Loucy (cell line): ENCODE measurements around the gene PARP8.

Experiments
- H2AFZ ChIP-seq: fragments of 200-600 bp; sonication (generic); 2 replicates; pipeline ENCODE4 v1.6.0; 2016; ENCODE audit warnings: antibody characterized with exemption, mild to moderate bottlenecking, low read length, moderate library complexity
- H3F3A ChIP-seq: fragments of 200-600 bp; 2 replicates; pipeline ENCODE4 v1.6.0; 2016; ENCODE audit warnings: antibody characterized with exemption, low read depth, mild to moderate bottlenecking
- H3K27me3 ChIP-seq: fragments of 200-600 bp; sonication (generic); 2 replicates; pipeline ENCODE4 v1.6.1; 2014; ENCODE audit warnings: low read length, mild to moderate bottlenecking; ENCODE audit not compliant: insufficient read depth, poor library complexity, severe bottlenecking
- H3K36me3 ChIP-seq: fragments of 200-600 bp; sonication (generic); 2 replicates; pipeline ENCODE4 v1.6.1; 2016; ENCODE audit warnings: low read length; ENCODE audit not compliant: insufficient read depth
- H3K4me1 ChIP-seq: fragments of 200-600 bp; sonication (generic); 2 replicates; pipeline ENCODE4 v1.5.1; 2014; ENCODE audit warnings: low read length, mild to moderate bottlenecking; ENCODE audit not compliant: insufficient read depth, poor library complexity, severe bottlenecking
- H3K4me2 ChIP-seq: fragments of 200-600 bp; sonication (generic); 2 replicates; pipeline ENCODE4 v1.6.0; 2014; ENCODE audit warnings: antibody characterized with exemption, low read length, low read depth, mild to moderate bottlenecking; ENCODE audit not compliant: poor library complexity, severe bottlenecking
- H3K4me3 ChIP-seq: fragments of 200-600 bp; sonication (generic); 2 replicates; pipeline ENCODE4 v1.5.1; 2014; ENCODE audit warnings: low read length, mild to moderate bottlenecking, mixed read lengths; ENCODE audit not compliant: poor library complexity, severe bottlenecking
- H3K79me2 ChIP-seq: fragments of 200-600 bp; sonication (generic); 2 replicates; pipeline ENCODE4 v1.6.1; 2014; ENCODE audit warnings: low read length; ENCODE audit not compliant: insufficient read depth
- H3K9ac ChIP-seq: fragments of 200-600 bp; sonication (generic); 2 replicates; pipeline ENCODE4 v1.6.0; 2014; ENCODE audit warnings: mild to moderate bottlenecking, low read depth, low read length, moderate library complexity; ENCODE audit not compliant: poor library complexity, severe bottlenecking
- H3K9me2 ChIP-seq: fragments of 200-600 bp; sonication (generic); replicated peaks from 2 replicates; pipeline ENCODE4 v1.6.1; 2016; ENCODE audit warnings: low read depth, low read length, mixed read lengths
- H3K9me3 ChIP-seq: fragments of 200-600 bp; sonication (generic); 2 replicates; pipeline ENCODE4 v1.6.1; 2014; ENCODE audit warnings: mild to moderate bottlenecking, antibody characterized with exemption, low read length, low read depth; ENCODE audit not compliant: insufficient read depth
- H4K20me1 ChIP-seq: fragments of 200-600 bp; sonication (generic); 2 replicates; pipeline ENCODE4 v1.6.0; 2014; ENCODE audit warnings: antibody characterized with exemption, low read length, mild to moderate bottlenecking; ENCODE audit not compliant: insufficient read depth, poor library complexity, severe bottlenecking
- EZH2phosphoT487 ChIP-seq: fragments of 200-600 bp; IDR thresholded peaks from 2 replicates; pipeline ENCODE4 v1.6.1; 2018; ENCODE audit warnings: antibody characterized with exemption, mild to moderate bottlenecking, moderate library complexity, borderline replicate concordance
- TF ChIP-seq, protein P1 (sequence below): fragments of 200-600 bp; sonication (generic); conservative IDR thresholded peaks from 2 replicates; pipeline ENCODE4 v1.5.1; 2014; ENCODE audit warnings: mild to moderate bottlenecking, antibody characterized with exemption, low read length

Gene PARP8

DNA sequence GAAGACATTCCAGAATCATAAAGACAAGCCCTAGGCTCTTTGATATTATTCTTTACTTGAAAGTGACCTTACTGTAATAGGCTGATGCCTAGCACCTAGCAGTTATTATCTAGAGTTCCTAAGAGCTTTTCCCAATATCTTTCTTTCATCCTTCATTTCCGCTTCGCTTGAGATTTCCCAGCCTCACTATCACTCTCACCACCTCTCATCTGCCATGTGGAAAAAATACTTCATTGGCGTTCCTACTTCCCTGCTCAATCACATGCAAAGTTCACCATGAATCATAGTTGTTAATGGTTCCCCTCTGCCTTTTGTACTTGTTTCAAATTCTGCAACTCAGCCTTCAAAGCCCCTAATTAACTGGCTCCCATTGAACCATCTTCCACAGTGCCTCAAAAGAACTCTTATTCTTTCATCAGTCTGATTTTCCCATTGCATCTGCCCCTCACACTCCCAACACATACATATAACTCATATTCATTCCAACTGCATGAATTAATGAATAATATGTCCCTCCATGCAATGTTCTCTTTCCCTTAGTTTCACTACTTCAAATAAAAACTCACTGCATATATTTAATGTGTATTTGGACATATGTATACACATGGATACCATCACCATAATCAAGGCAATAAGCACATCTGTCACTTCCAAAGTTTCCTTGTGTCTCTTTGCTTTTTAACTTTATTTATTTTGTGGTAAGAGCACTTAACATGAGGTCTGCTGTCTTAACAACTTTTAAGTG lies 221.6 kb downstream of the PARP8 start:
- H2AFZ ChIP-seq, result no peak overlapping the region
- no peak overlapping the region for H3K4me3 ChIP-seq
- no peaks in the 10 kb centered on the region for H3F3A ChIP-seq
- H3K27me3 ChIP-seq, result no peaks in the 10 kb centered on the region
- TF ChIP-seq, protein P1, sequence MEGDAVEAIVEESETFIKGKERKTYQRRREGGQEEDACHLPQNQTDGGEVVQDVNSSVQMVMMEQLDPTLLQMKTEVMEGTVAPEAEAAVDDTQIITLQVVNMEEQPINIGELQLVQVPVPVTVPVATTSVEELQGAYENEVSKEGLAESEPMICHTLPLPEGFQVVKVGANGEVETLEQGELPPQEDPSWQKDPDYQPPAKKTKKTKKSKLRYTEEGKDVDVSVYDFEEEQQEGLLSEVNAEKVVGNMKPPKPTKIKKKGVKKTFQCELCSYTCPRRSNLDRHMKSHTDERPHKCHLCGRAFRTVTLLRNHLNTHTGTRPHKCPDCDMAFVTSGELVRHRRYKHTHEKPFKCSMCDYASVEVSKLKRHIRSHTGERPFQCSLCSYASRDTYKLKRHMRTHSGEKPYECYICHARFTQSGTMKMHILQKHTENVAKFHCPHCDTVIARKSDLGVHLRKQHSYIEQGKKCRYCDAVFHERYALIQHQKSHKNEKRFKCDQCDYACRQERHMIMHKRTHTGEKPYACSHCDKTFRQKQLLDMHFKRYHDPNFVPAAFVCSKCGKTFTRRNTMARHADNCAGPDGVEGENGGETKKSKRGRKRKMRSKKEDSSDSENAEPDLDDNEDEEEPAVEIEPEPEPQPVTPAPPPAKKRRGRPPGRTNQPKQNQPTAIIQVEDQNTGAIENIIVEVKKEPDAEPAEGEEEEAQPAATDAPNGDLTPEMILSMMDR, result no peak
- TF ChIP-seq EZH2phosphoT487, result no peak
- H3K9me2 ChIP-seq, result no peaks in the 10 kb centered on the region
- no peaks in the 10 kb centered on the region for H3K79me2 ChIP-seq
- no peaks in the 10 kb centered on the region for H3K4me1 ChIP-seq
- no peaks in the 10 kb centered on the region for H4K20me1 ChIP-seq
- no peak overlapping the region for H3K4me2 ChIP-seq
- no peak overlapping the region for H3K9ac ChIP-seq
- no peaks in the 10 kb centered on the region for H3K9me3 ChIP-seq
- no peaks in the 10 kb centered on the region for H3K36me3 ChIP-seq

DNA sequence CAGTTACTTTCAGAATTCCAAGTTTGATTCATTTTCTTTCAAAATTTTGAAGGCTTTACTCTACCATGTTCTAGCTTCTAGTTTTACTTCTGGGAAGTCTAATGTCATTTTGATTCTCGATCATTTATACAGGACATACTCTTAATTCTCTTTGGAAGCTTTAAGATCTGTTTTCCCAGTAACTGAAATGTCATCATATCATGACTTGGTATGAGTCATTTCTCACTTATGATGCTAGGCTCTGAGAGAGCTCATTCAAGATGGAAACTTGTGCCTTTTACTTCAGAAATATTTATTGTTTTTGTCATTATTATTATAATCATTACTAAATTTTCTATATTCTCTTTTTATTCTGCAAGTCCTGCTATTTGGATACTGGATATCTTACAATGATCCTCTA lies 222.3 kb downstream of the PARP8 start:
- Histone ChIP-seq H3K4me3 (no peak overlapping the region), H3K9me3 (no peaks in the 10 kb centered on the region), H4K20me1 (no peaks in the 10 kb centered on the region), H3K27me3 (no peaks in the 10 kb centered on the region), H2AFZ (no peak overlapping the region), H3K79me2 (no peaks in the 10 kb centered on the region), H3K9ac (no peak overlapping the region), H3F3A (no peaks in the 10 kb centered on the region), H3K36me3 (no peaks in the 10 kb centered on the region), H3K4me1 (no peaks in the 10 kb centered on the region), H3K9me2 (no peaks in the 10 kb centered on the region), H3K4me2 (no peak overlapping the region)
- TF ChIP-seq, protein P1, result no peak
- TF ChIP-seq EZH2phosphoT487, result no peak

DNA sequence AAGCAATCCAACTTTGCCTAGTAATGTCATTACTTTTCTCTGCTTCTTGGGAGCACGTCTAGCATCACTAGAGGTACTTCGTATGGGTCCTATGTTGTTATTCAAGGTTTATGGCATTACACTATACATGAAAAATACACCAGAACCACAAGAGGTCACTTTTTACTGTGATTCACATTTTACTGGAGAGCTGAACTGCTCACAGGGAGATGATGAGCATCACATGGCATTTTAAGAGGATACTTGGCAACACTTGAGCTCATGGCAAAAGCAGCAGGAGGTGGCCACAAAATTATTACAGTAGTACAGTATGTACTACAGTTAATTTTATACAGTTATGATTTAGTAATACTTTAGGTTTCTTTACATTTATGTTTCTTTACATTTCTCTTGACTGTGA lies 223.4 kb downstream of the PARP8 start:
- Histone ChIP-seq H3K9ac (no peak overlapping the region), H4K20me1 (no peaks in the 10 kb centered on the region), H3K9me2 (no peaks in the 10 kb centered on the region), H3K4me1 (no peaks in the 10 kb centered on the region), H3K27me3 (no peaks in the 10 kb centered on the region), H3K36me3 (no peaks in the 10 kb centered on the region), H3K79me2 (no peaks in the 10 kb centered on the region), H3F3A (no peaks in the 10 kb centered on the region), H2AFZ (no peak overlapping the region), H3K4me3 (no peak overlapping the region), H3K4me2 (no peak overlapping the region), H3K9me3 (no peaks in the 10 kb centered on the region)
- no peak for TF ChIP-seq EZH2phosphoT487
- TF ChIP-seq, protein P1, result no peak
